ENCODE measurements around the gene SF3B3.

GRCh38 chr16:70589998-70590471 is 66.4 kb downstream of the SF3B3 start:
- TF ChIP-seq POLR2AphosphoS5 (IDR thresholded peaks at IDR 0.05; ENCODE audit: insufficient read depth, low read depth, low read length) = no peak
- TF ChIP-seq, protein P1, sequence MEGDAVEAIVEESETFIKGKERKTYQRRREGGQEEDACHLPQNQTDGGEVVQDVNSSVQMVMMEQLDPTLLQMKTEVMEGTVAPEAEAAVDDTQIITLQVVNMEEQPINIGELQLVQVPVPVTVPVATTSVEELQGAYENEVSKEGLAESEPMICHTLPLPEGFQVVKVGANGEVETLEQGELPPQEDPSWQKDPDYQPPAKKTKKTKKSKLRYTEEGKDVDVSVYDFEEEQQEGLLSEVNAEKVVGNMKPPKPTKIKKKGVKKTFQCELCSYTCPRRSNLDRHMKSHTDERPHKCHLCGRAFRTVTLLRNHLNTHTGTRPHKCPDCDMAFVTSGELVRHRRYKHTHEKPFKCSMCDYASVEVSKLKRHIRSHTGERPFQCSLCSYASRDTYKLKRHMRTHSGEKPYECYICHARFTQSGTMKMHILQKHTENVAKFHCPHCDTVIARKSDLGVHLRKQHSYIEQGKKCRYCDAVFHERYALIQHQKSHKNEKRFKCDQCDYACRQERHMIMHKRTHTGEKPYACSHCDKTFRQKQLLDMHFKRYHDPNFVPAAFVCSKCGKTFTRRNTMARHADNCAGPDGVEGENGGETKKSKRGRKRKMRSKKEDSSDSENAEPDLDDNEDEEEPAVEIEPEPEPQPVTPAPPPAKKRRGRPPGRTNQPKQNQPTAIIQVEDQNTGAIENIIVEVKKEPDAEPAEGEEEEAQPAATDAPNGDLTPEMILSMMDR (IDR thresholded peaks at IDR 0.05; ENCODE audit: extremely low read depth in 1 of 2, insufficient read depth in 1 of 2, low read depth in 1 of 2, low read length in 2 of 2) = no peak
- no peak for TF ChIP-seq POLR2A (IDR thresholded peaks at IDR 0.05; ENCODE audit: low read depth, low read length)
- TF ChIP-seq EZH2 (IDR thresholded peaks at IDR 0.05; ENCODE audit: borderline replicate concordance, low read depth, low read length, severe bottlenecking) = no peak
- no peak for TF ChIP-seq GATA2 (IDR thresholded peaks at IDR 0.05; ENCODE audit: insufficient read depth, insufficient read length, low read depth, low read length)

All from endothelial cell of umbilical vein (primary cell).